MM.1S (cell line): ENCODE results near the gene IPO5.

Experiments used
- CTCF ChIP-seq: fragments of 300-600 bp; sonication (generic); IDR thresholded peaks from 2 replicates; pipeline ENCODE4 v1.5.1; 2016; ENCODE audit warnings: antibody characterized with exemption, low read length, mixed read lengths
- EZH2 ChIP-seq: fragments of 300-600 bp; sonication (generic); optimal IDR thresholded peaks from 2 replicates; pipeline ENCODE3; 2017; ENCODE audit warnings: low read depth, mild to moderate bottlenecking, antibody characterized with exemption, low read length, mixed read lengths

DNA sequence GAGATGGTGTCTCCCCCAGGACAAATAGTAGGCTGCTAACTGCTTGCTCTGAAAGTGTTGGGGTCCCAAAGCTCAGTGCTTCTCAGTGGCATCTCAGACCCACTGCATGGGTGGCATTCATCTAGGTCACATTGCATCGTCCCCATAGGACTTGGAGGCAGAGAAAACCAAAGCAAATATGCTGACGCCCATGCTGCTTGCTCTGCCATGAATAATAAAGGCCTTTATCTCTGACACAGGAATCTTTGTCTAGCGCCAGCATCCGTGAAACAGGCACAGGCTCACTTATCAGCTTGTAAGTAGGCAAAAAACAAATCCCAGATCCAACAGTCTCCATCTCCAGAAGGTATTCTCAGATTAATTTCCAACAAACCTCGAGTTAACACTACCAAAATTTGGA lies 18.9 kb upstream of the IPO5 start:
- TF ChIP-seq CTCF (no peak), EZH2 (no peak)
